Measurements from ENCODE around the gene RENBP. TPM values are rescaled to one million over a fixed set of nuclear protein-coding genes. Genes with fewer than 3 reads are reported as not detected.

RENBP gene
- total RNA-seq, 1 donor from 2014 or later: 2.8 TPM

- peak; percentile 51 for DNase-seq
Observed at GRCh38 chrX:153970357-153971123, 26.1 kb upstream of the RENBP start.

GRCh38 chrX:153969904-153970356 lies 25.5 kb upstream of the RENBP start:
- no peak for DNase-seq

GRCh38 chrX:153969125-153969903 lies 24.9 kb upstream of the RENBP start:
- DNase-seq: no peak

- no peak for DNase-seq
Observed at GRCh38 chrX:153968754-153969124, 24.3 kb upstream of the RENBP start.

- DNase-seq: no peak
Observed at GRCh38 chrX:153968255-153968654, 23.8 kb upstream of the RENBP start.

GRCh38 chrX:153967536-153968224 lies 23.2 kb upstream of the RENBP start:
- DNase-seq: no peak

GRCh38 chrX:153966841-153967535 lies 22.5 kb upstream of the RENBP start:
- DNase-seq: no peak

- DNase-seq: no peak
Observed at GRCh38 chrX:153966283-153966688, 21.8 kb upstream of the RENBP start.

GRCh38 chrX:153965406-153965805 lies 21.0 kb upstream of the RENBP start:
- no peak for DNase-seq

GRCh38 chrX:153964105-153964504 lies 19.7 kb upstream of the RENBP start:
- no peak for DNase-seq

GRCh38 chrX:153963546-153963945 lies 19.1 kb upstream of the RENBP start:
- DNase-seq: no peak

GRCh38 chrX:153961292-153961691 lies 16.8 kb upstream of the RENBP start:
- DNase-seq: no peak

- no peak for DNase-seq
Observed at GRCh38 chrX:153960786-153961185, 16.3 kb upstream of the RENBP start.

- DNase-seq: no peak
Observed at GRCh38 chrX:153960077-153960476, 15.6 kb upstream of the RENBP start.

- no peak for DNase-seq
Observed at GRCh38 chrX:153959649-153960048, 15.2 kb upstream of the RENBP start.

- no peak for DNase-seq
Observed at GRCh38 chrX:153958605-153959004, 14.2 kb upstream of the RENBP start.

- no peak for DNase-seq
Observed at GRCh38 chrX:153957224-153957623, 12.8 kb upstream of the RENBP start.

- DNase-seq: no peak
Observed at GRCh38 chrX:153956044-153956907, 11.8 kb upstream of the RENBP start.

GRCh38 chrX:153955228-153955732 lies 10.8 kb upstream of the RENBP start:
- no peak for DNase-seq

GRCh38 chrX:153954558-153955227 lies 10.2 kb upstream of the RENBP start:
- DNase-seq: no peak

Data from occipital lobe (tissue), 2 donors.